ENCODE data around the gene CALD1. TPM values are rescaled to one million over a fixed set of nuclear protein-coding genes. Genes with fewer than 3 reads are reported as not detected.

The CALD1 gene
- total and polyA plus RNA-seq, 4 donors, result 48.0 to 226 (median 95.2) TPM

DNA sequence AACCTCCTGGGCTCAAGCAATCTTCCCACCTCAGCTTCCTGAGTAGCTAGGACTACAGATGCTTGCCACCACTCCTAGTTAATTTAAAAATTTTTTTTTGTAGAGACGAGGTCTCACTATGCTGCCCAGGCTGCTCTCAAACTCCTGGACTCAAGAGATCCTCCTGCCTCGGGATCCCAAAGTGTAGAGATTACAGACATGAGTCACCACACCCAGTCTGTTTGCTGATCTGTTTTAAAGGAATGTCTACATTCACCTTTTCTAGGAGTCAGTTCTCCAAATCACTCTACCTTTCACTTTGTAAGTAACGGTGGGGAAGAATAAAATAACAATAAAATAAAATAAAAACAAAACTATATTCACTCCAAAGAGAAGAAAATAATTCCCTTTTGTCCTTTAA is 120.3 kb downstream of the CALD1 start:
- 47% methylated on average over 3 of the region's 3 CpGs for WGBS
- no peak for DNase-seq (ENCODE audit: low spot score)
- no peaks in the 10 kb centered on the region for H3K27me3 ChIP-seq (ENCODE audit: control insufficient read depth in 4 of 4, insufficient read depth in 4 of 4, low read length in 3 of 4)
- H3K36me3 ChIP-seq (ENCODE audit: control insufficient read depth in 4 of 4, insufficient read depth in 3 of 4, low read depth in 1 of 4, low read length in 3 of 4), result peaks cover 0 to 3% (median 0%) of the 10 kb centered on the region in 4 donors
- H3K9me3 ChIP-seq (ENCODE audit: control insufficient read depth in 4 of 4, low read length in 3 of 4), result peaks cover 0 to 9% (median 2%) of the 10 kb centered on the region in 4 donors
- H3K27ac ChIP-seq (ENCODE audit: low read depth in 1 of 2, low read length in 2 of 2), result peak overlapping the region; percentile 83 to 94
- no peak for TF ChIP-seq REST (IDR thresholded peaks at IDR 0.05)
- TF ChIP-seq NR2F2 (IDR thresholded peaks at IDR 0.05), result no peak
- TF ChIP-seq YY1 (IDR thresholded peaks at IDR 0.05), result no peak
- no peak for TF ChIP-seq MAX (IDR thresholded peaks at IDR 0.05)
- TF ChIP-seq FOXA2 (IDR thresholded peaks at IDR 0.05), result no peak
- TF ChIP-seq RXRA (IDR thresholded peaks at IDR 0.05), result no peak
- no peak for TF ChIP-seq TAF1 (conservative IDR thresholded peaks at IDR 0.05)
- TF ChIP-seq FOXA1 (IDR thresholded peaks at IDR 0.05), result no peak
- TF ChIP-seq GABPA (IDR thresholded peaks at IDR 0.05 in 1 of 2, conservative IDR thresholded peaks at IDR 0.05 in 1 of 2), result no peak
- no peak for TF ChIP-seq RAD21 (IDR thresholded peaks at IDR 0.05)
- TF ChIP-seq, protein P1, sequence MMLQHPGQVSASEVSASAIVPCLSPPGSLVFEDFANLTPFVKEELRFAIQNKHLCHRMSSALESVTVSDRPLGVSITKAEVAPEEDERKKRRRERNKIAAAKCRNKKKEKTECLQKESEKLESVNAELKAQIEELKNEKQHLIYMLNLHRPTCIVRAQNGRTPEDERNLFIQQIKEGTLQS (IDR thresholded peaks at IDR 0.05), result no peak
- no peak for TF ChIP-seq JUND (IDR thresholded peaks at IDR 0.05)
- no peak for TF ChIP-seq SP1 (IDR thresholded peaks at IDR 0.05)
- TF ChIP-seq CTCF (IDR thresholded peaks at IDR 0.05; ENCODE audit: low read depth, low read length, missing input control), result no peak
- TF ChIP-seq HNF4G (IDR thresholded peaks at IDR 0.05), result no peak
- TF ChIP-seq EGR1 (IDR thresholded peaks at IDR 0.05; ENCODE audit: low read depth in 2 of 2), result no peak
- H3K4me3 ChIP-seq (ENCODE audit: low read depth in 1 of 3, low read length in 3 of 3), result no peak overlapping the region
- peaks cover 20 to 49% (median 32%) of the 10 kb centered on the region in 4 donors for H3K4me1 ChIP-seq (ENCODE audit: control insufficient read depth in 4 of 4, insufficient read depth in 4 of 4, low read length in 3 of 4)
- peak overlapping the region in 1 of 2 donors; percentile 9 for H3K9ac ChIP-seq (ENCODE audit: low read depth in 1 of 2, low read length in 2 of 2)

DNA sequence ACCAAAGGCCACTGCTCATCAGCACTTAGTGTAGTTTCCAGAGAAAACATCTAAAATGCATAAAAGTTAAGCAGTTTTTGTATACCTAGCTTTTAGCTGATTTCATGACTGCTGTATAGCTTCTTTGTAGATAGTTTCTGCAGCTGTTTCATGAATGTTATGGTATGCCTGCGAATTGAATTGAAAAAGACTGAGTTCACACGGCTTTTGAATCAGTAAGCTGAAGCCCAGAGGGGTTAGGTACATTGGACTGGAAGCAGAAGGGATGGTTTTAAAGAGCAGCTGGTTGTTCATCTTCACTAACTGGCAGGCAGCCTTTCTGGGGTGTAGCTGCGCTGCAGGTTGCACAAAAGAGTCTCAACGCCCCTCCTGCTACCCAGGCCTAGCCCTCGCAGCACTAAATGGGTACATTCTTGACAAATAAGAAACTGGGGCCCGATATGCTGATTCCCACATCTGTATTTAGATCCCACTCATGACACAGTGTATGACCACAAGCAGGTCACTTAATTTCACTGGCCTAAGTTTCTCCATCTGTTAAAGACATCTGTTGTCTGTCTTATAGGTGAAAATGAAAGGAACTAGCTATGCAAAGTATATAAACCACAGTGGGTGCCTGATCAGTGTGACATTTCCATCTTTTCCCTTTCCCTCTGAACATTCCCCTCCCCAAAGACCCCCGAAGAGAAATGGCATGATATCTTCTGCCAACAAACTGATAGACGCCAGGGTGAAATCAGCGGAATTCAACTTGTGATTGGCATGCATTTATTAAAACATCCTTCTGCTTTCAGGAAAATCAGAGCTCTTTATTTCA is 120.9 kb downstream of the CALD1 start:
- Histone ChIP-seq H3K27me3 (ENCODE audit: control insufficient read depth in 4 of 4, insufficient read depth in 4 of 4, low read length in 3 of 4) (no peaks in the 10 kb centered on the region), H3K9ac (ENCODE audit: low read depth in 1 of 2, low read length in 2 of 2) (peak overlapping the region in 1 of 2 donors; percentile 75), H3K4me3 (ENCODE audit: low read depth in 1 of 3, low read length in 3 of 3) (no peak overlapping the region), H3K4me1 (ENCODE audit: control insufficient read depth in 4 of 4, insufficient read depth in 4 of 4, low read length in 3 of 4) (peaks cover 22 to 56% (median 38%) of the 10 kb centered on the region in 4 donors), H3K27ac (ENCODE audit: low read depth in 1 of 2, low read length in 2 of 2) (peak overlapping the region; percentile 83 to 94), H3K36me3 (ENCODE audit: control insufficient read depth in 4 of 4, insufficient read depth in 3 of 4, low read depth in 1 of 4, low read length in 3 of 4) (peaks cover 0 to 3% (median 0%) of the 10 kb centered on the region in 4 donors), H3K9me3 (ENCODE audit: control insufficient read depth in 4 of 4, low read length in 3 of 4) (peaks cover 0 to 8% (median 2%) of the 10 kb centered on the region in 4 donors)
- no peak for TF ChIP-seq SP1 (IDR thresholded peaks at IDR 0.05)
- TF ChIP-seq NR2F2 (IDR thresholded peaks at IDR 0.05), result no peak
- no peak for TF ChIP-seq YY1 (IDR thresholded peaks at IDR 0.05)
- no peak for TF ChIP-seq EGR1 (IDR thresholded peaks at IDR 0.05; ENCODE audit: low read depth in 2 of 2)
- TF ChIP-seq HNF4A (conservative IDR thresholded peaks at IDR 0.05), result no peak
- no peak for TF ChIP-seq JUND (IDR thresholded peaks at IDR 0.05)
- no peak for TF ChIP-seq REST (IDR thresholded peaks at IDR 0.05)
- no peak for DNase-seq (ENCODE audit: low spot score)
- 76% methylated on average over 9 of the region's 9 CpGs for WGBS
